ENCODE results near the gene ZBTB20.

The ZBTB20 gene

GRCh38 chr3:114556657-114557213 lies 590.4 kb downstream of the ZBTB20 start:
- DNase-seq: peak; percentile 52

- no peak for DNase-seq
Measured at GRCh38 chr3:114554731-114555130, 592.4 kb downstream of the ZBTB20 start.

- no peak for DNase-seq
Measured at GRCh38 chr3:114553949-114554593, 593.0 kb downstream of the ZBTB20 start.

GRCh38 chr3:114552527-114552812 lies 594.6 kb downstream of the ZBTB20 start:
- DNase-seq: no peak

GRCh38 chr3:114551770-114552526 lies 595.1 kb downstream of the ZBTB20 start:
- no peak for DNase-seq

- DNase-seq: no peak
Measured at GRCh38 chr3:114550165-114550564, 596.9 kb downstream of the ZBTB20 start.

- no peak for DNase-seq
Measured at GRCh38 chr3:114545193-114545592, 601.9 kb downstream of the ZBTB20 start.

- DNase-seq: peak; percentile 78
Measured at GRCh38 chr3:114542359-114542758, 604.7 kb downstream of the ZBTB20 start.

GRCh38 chr3:114539525-114539924 lies 607.6 kb downstream of the ZBTB20 start:
- DNase-seq: no peak

- no peak for DNase-seq
Measured at GRCh38 chr3:114538211-114538610, 608.9 kb downstream of the ZBTB20 start.

GRCh38 chr3:114528517-114528916 lies 618.6 kb downstream of the ZBTB20 start:
- no peak for DNase-seq

- DNase-seq: peak; percentile 36
Measured at GRCh38 chr3:114527036-114527644, 619.9 kb downstream of the ZBTB20 start.

GRCh38 chr3:114525278-114525677 lies 621.8 kb downstream of the ZBTB20 start:
- no peak for DNase-seq

- peak; percentile 47 for DNase-seq
Measured at GRCh38 chr3:114519415-114519814, 627.7 kb downstream of the ZBTB20 start.

GRCh38 chr3:114518206-114518808 lies 628.8 kb downstream of the ZBTB20 start:
- no peak for DNase-seq

GRCh38 chr3:114510201-114510600 lies 636.9 kb downstream of the ZBTB20 start:
- DNase-seq: no peak

- no peak for DNase-seq
Measured at GRCh38 chr3:114509756-114510155, 637.3 kb downstream of the ZBTB20 start.

- no peak for DNase-seq
Measured at GRCh38 chr3:114508976-114509375, 638.1 kb downstream of the ZBTB20 start.

GRCh38 chr3:114508208-114508607 lies 638.9 kb downstream of the ZBTB20 start:
- DNase-seq: no peak

GRCh38 chr3:114506591-114507300 lies 640.3 kb downstream of the ZBTB20 start:
- DNase-seq: no peak

GRCh38 chr3:114504941-114505628 lies 642.0 kb downstream of the ZBTB20 start:
- no peak for DNase-seq

- DNase-seq: no peak
Measured at GRCh38 chr3:114502204-114502603, 644.9 kb downstream of the ZBTB20 start.

Measured in NCI-H82 (cell line).